Endothelial cell of umbilical vein (primary cell): ENCODE results near the gene TTLL7. TPM values are rescaled to one million over a fixed set of nuclear protein-coding genes. Genes with fewer than 3 reads are reported as not detected.

ENCODE experiments used
- BruUV-seq: library from RNA; stranded (reverse); fragments of 400-500 nt; replicated peaks from 2 replicates; lab custom pipeline; 2021; lab: Mats Ljungman, UMichigan
- CTCF ChIA-PET: fragments of 300-600, 350-600 bp; sonication (Branson Sonifier 250); formaldehyde crosslinking; loops from one replicate; lab custom pipeline; 2021; ENCODE audit warnings: antibody characterized with exemption, inconsistent platforms; lab: Charles Lee
- POLR2A ChIA-PET: fragments of 300-600, 350-600 bp; sonication (Branson Sonifier 250); formaldehyde crosslinking; loops from one replicate; lab custom pipeline; 2021; ENCODE audit warnings: antibody characterized with exemption, inconsistent platforms; lab: Charles Lee
- DNase-seq: peaks from one replicate; pipeline ENCODE4 v3.0.0-alpha.2; 2011; ENCODE audit warnings: low read depth, low spot score
- FAIRE-seq: peaks from 2 replicates; lab custom pipeline; 2011; peaks lifted over from hg19 to GRCh38; lab: Jason Lieb, UNC
- H2AFZ ChIP-seq: 2 replicates; pipeline ENCODE4 v1.6.0; 2012; ENCODE audit warnings: low read depth, low read length, control low read depth, inconsistent platforms
- H3K27ac ChIP-seq: 2 replicates; pipeline ENCODE4 v1.5.1; 2011; ENCODE audit warnings: low read depth, mild to moderate bottlenecking, control low read depth, low read length, moderate library complexity; ENCODE audit not compliant: insufficient read depth
- H3K27me3 ChIP-seq, 2 experiments: 2 replicates each; pipeline versions ENCODE4 v1.6.0 to v1.6.1; 2011; ENCODE audit warnings: low read length in 2 of 2, mixed read lengths in 1 of 2; ENCODE audit not compliant: control insufficient read depth in 2 of 2, insufficient read depth in 2 of 2
- H3K36me3 ChIP-seq, 2 experiments: 2 replicates in 1 of 2; 3 replicates in 1 of 2; pipeline ENCODE4 v1.5.1; 2011; ENCODE audit warnings: low read length in 2 of 2, mild to moderate bottlenecking in 1 of 2, moderate library complexity in 1 of 2; ENCODE audit not compliant: control insufficient read depth in 2 of 2, insufficient read depth in 2 of 2; ENCODE audit errors: extremely low read depth in 1 of 2
- H3K4me1 ChIP-seq: 3 replicates; pipeline ENCODE4 v1.5.1; 2011; ENCODE audit warnings: mild to moderate bottlenecking, low read length; ENCODE audit not compliant: control insufficient read depth, insufficient read depth; ENCODE audit errors: extremely low read depth
- H3K4me2 ChIP-seq: 2 replicates; pipeline ENCODE4 v1.6.1; 2011; ENCODE audit warnings: low read length, control low read depth, mixed read lengths; ENCODE audit not compliant: insufficient read depth
- H3K4me3 ChIP-seq, 3 experiments: fragments of 200-600 bp in 1 of 3; sonication (generic), shearing (Covaris generic) in 1 of 3; replicated peaks in 1 of 3; 2 replicates each; pipeline ENCODE4 v1.5.1; 2011 to 2016; ENCODE audit warnings: control low read depth in 3 of 3, low read length in 3 of 3, mild to moderate bottlenecking in 2 of 3, inconsistent platforms in 1 of 3, low read depth in 1 of 3, moderate library complexity in 1 of 3; ENCODE audit not compliant: insufficient read depth in 1 of 3
- H3K79me2 ChIP-seq: 2 replicates; pipeline ENCODE4 v1.6.0; 2012; ENCODE audit warnings: low read length, inconsistent platforms; ENCODE audit not compliant: control insufficient read depth, insufficient read depth
- H3K9ac ChIP-seq: replicated peaks from 2 replicates; pipeline ENCODE3; 2011; ENCODE audit warnings: low read length, control low read depth; ENCODE audit not compliant: insufficient read depth; ENCODE audit errors: extremely low read depth
- H3K9me1 ChIP-seq: replicated peaks from 3 replicates; pipeline ENCODE4 v1.6.0; 2011; ENCODE audit warnings: mild to moderate bottlenecking, low read length; ENCODE audit not compliant: control insufficient read depth, insufficient read depth; ENCODE audit errors: extremely low read depth
- H3K9me3 ChIP-seq: replicated peaks from 2 replicates; pipeline ENCODE4 v1.5.1; 2012; ENCODE audit warnings: low read length, inconsistent platforms; ENCODE audit not compliant: control insufficient read depth, insufficient read depth
- H4K20me1 ChIP-seq: replicated peaks from 2 replicates; pipeline ENCODE3; 2011; ENCODE audit warnings: mild to moderate bottlenecking, low read length; ENCODE audit not compliant: control insufficient read depth, insufficient read depth; ENCODE audit errors: extremely low read depth
- POLR2A ChIP-seq: IDR thresholded peaks from 2 replicates; pipeline ENCODE4 v1.6.1; 2012; ENCODE audit warnings: low read depth, mild to moderate bottlenecking, control low read depth, low read length
- POLR2AphosphoS5 ChIP-seq: IDR thresholded peaks from 2 replicates; pipeline ENCODE4 v1.6.1; 2012; ENCODE audit warnings: low read depth, mild to moderate bottlenecking, control low read depth, low read length, moderate library complexity; ENCODE audit not compliant: insufficient read depth
- dilution Hi-C: fragments of 300-500 bp; cut with MboI; formaldehyde crosslinking; loops from one replicate; pipeline ENCODE4 v1.15.0; 2019; ENCODE audit warnings: low sequenced_read_pairs; ENCODE audit not compliant: extremely low pct_ligation_motif_present
- intact Hi-C: fragments of 100-400 bp; cut with micrococcal nuclease; formaldehyde crosslinking; loops from one replicate; pipeline ENCODE4 v1.10.0; 2022
- polyA plus RNA-seq, 4 experiments: library from polyadenylated mRNA; depleted of rRNA in 3 of 4; stranded (reverse) in 3 of 4; unstranded in 1 of 4; fragments of >200 nt; gene quantifications; 2 replicates each; pipeline versions ENCODE4 v1.2.1 to v1.2.3, GENCODE V29; 2011 to 2012; ENCODE audit warnings: missing spikeins in 1 of 4
- total RNA-seq: library from RNA; stranded (reverse); gene quantifications from 2 replicates; pipeline ENCODE4 v1.2.3, GENCODE V29; 2021
- TF ChIP-seq, protein P1 (sequence below): IDR thresholded peaks from 2 replicates; pipeline ENCODE4 v1.6.1; 2011; ENCODE audit not compliant: insufficient read depth, insufficient read length

TTLL7 gene
- total and polyA plus RNA-seq, 2 donors (not counting 3 experiments of a cell fraction or from before 2014, with no cell fraction given): 2.1 to 11.7 TPM

GRCh38 chr1:83836543-83836942 is 162.4 kb downstream of the TTLL7 start:
- dilution Hi-C loops: no loop called here

DNA sequence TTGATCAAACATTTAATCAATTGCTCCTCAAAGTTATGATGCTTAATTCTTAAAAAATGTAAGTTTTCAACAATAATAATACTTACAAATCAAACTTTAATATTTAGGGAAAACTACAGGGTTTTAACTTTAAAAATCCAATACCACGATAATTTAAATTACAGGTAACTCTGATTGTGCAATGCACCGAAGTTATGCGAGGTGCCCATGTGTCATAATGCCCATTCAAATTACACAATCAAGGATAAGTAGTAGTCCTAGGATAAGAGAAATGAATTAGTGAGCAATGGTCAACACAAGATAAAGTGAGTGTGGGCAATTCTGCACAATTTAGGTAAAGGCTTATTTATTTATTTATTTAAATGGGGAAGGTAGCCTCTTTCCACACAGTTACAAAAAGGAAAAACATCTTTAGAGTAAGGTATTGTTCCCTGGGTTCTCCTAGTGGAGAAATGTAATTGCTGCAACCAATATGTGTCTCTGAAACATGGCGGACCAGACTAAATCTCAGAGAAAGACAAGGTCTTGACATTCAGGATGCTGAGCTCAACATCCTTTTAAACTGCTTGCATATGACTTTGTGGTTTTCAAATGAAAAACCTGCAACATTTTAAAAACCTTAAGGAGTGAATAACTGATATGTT is 164.2 kb downstream of the TTLL7 start:
- intact Hi-C loops (no loop called here), dilution Hi-C loops (no loop called here)
- no peak overlapping the region for H3K27ac ChIP-seq
- no peaks in the 10 kb centered on the region for H3K79me2 ChIP-seq
- peaks cover 2% of the 10 kb centered on the region in 2 experiments for H3K27me3 ChIP-seq
- POLR2A ChIA-PET: no interaction called here
- H2AFZ ChIP-seq: no peak overlapping the region
- DNase-seq: no peak
- TF ChIP-seq POLR2A: no peak
- TF ChIP-seq, protein P1, sequence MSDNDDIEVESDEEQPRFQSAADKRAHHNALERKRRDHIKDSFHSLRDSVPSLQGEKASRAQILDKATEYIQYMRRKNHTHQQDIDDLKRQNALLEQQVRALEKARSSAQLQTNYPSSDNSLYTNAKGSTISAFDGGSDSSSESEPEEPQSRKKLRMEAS: no peak
- H3K9ac ChIP-seq: no peak overlapping the region
- H3K4me1 ChIP-seq: no peaks in the 10 kb centered on the region
- no peak overlapping the region for H3K4me3 ChIP-seq
- no peak overlapping the region for H3K4me2 ChIP-seq
- no peaks in the 10 kb centered on the region for H3K9me3 ChIP-seq
- no peaks in the 10 kb centered on the region for H3K36me3 ChIP-seq
- BruUV-seq: no TSS peak
- no peaks in the 10 kb centered on the region for H4K20me1 ChIP-seq
- no peaks in the 10 kb centered on the region for H3K9me1 ChIP-seq
- no peak for FAIRE-seq
- CTCF ChIA-PET: no interaction called here

More at GRCh38 chr1:83836543-83836942, 162.4 kb downstream of the TTLL7 start:
- POLR2A ChIA-PET: no interaction called here
- no peak overlapping the region for H3K9ac ChIP-seq
- H3K27me3 ChIP-seq: peaks cover under 1 to 2% of the 10 kb centered on the region in 2 experiments
- H3K4me2 ChIP-seq: no peak overlapping the region
- no peak overlapping the region for H2AFZ ChIP-seq
- no peaks in the 10 kb centered on the region for H3K79me2 ChIP-seq
- FAIRE-seq (no peak), DNase-seq (no peak)
- H3K4me1 ChIP-seq: no peaks in the 10 kb centered on the region
- no TSS peak for BruUV-seq
- no peaks in the 10 kb centered on the region for H4K20me1 ChIP-seq
- H3K9me3 ChIP-seq: no peaks in the 10 kb centered on the region
- CTCF ChIA-PET: no interaction called here
- H3K9me1 ChIP-seq: no peaks in the 10 kb centered on the region
- H3K36me3 ChIP-seq: no peaks in the 10 kb centered on the region
- no peak overlapping the region for H3K4me3 ChIP-seq
- TF ChIP-seq POLR2AphosphoS5: no peak
- TF ChIP-seq, protein P1: no peak
- intact Hi-C loops: no loop called here
- no peak overlapping the region for H3K27ac ChIP-seq
